GM18909 (cell line): Measurements from ENCODE around the gene MAP3K8.

Experiments
- ATAC-seq: cut with Tn5 transposase; IDR thresholded peaks from one replicate; pipeline ENCODE4 v1.9.1; 2021; ENCODE audit warnings: mild to moderate bottlenecking; ENCODE audit not compliant: unreplicated experiment, poor library complexity

Gene MAP3K8

DNA sequence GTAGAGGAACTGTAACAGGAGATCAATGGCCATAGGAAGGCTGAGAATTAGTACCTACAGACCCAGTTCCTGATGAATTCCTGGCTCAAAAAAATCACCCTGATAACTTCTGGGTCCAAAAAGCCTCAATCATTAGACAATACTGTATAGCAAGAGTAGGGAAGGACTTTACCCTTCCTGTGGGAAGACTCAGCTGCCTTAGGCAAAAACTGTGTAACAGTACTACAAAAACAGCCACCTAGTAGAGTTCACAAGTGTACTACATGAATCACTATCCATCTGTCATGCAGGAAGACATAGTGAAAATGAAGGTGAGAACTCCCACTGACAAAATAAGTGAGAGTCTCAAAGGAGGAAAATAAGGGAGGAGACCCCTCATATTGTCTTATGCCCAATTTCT is 47.6 kb downstream of the MAP3K8 start:
- no peak for ATAC-seq

- no peak for ATAC-seq
Observed at GRCh38 chr10:30488316-30488715, 54.3 kb downstream of the MAP3K8 start.

GRCh38 chr10:30489346-30489745 is 55.4 kb downstream of the MAP3K8 start:
- no peak for ATAC-seq

DNA sequence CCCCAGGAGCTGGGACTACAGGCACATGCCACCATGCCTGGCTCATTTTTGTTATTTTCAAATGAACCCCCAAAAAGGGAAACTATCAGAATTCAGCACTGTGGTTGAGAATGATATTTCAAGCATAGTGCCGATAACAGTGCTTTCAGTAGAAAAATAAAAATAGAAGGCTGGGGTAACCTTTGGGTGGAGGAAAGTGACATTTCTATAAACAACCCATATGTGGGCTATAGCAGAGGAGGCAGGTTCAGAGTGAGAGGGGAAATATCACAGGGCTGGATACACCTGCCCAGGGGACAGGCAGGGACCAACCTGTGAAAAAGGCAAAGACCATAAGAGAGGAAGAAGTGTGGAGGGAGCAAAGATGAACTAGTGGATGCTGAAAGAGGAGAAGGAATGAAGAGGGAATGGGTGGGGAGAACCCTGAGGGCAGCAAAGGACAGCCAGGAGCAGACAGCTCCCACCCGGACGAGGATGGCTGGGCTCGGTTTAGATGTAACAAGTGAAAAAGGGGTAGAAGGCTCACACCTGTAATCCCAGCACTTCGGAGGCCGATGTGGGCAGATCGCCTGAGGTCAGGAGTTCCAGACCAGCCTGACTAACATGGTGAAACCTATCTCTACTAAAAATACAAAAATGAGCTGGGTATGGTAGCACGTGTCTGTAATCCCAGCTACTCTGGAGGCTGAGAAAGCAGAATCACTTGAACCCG is 56.5 kb downstream of the MAP3K8 start:
- ATAC-seq: no peak

- no peak for ATAC-seq
Observed at GRCh38 chr10:30491204-30491915, 57.4 kb downstream of the MAP3K8 start.

GRCh38 chr10:30491916-30492515 is 58.0 kb downstream of the MAP3K8 start:
- ATAC-seq: no peak

DNA sequence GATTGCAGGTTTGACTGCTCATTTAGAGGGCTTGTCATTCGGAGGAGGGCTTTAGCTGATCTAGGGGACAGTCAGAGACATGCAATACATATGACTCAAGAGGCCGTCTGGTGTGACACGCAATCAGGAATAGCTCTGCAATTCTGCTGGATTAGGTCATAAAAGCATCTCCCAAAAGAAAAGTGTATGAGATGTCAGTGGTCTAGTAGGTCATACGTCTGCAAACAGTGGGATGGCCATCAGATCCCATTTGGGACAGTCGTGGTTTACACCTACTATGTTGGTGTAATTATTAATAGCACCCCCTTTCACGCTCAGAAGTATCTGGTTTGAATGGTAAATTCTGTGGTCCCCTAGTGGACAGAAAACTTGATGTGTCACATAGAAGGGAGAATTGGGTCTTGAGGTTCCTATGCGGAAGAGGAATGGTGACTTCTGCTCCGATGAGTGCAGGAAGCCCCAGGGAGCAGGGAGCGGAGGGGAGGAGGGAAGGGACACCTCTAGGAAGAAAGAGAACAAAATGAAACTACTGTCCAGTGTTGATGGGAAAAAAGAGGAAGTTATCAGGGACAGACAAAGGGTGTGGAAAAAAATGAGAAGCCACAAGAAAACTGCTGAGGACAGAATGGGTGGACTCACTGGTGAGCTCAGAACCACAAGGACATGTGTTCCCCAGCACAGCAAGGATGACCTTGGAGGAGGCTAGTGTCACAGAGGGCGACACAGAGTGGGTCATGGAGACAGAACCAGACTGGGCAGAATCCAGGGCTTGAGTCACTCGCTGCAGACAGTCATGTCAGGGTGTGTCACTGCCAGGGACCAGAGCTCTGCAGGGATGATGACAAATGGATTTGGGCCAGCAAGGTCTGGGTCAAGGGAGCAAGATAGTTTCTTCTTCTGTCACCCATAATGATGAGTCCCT is 59.9 kb downstream of the MAP3K8 start:
- peak; percentile 55 for ATAC-seq

DNA sequence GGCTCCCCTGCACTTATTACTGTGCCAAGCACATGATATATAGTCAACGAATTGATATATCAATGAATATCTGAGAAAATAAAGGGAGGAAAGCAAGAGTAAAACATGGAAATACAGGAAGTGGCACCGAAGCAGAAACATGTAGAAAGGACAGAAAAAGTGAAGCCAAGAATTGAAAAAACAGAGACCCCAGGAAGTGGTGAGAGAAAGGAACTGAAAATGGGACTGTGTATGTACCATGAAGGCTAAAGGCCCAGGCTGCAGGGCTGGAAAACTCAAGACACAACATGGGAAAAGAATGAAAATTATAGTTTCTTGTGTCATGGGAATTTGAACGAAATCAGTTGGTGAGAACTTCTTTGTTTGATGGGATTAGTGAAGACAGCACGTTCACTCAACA is 60.6 kb downstream of the MAP3K8 start:
- no peak for ATAC-seq

- no peak for ATAC-seq
Observed at GRCh38 chr10:30495687-30496086, 61.7 kb downstream of the MAP3K8 start.

DNA sequence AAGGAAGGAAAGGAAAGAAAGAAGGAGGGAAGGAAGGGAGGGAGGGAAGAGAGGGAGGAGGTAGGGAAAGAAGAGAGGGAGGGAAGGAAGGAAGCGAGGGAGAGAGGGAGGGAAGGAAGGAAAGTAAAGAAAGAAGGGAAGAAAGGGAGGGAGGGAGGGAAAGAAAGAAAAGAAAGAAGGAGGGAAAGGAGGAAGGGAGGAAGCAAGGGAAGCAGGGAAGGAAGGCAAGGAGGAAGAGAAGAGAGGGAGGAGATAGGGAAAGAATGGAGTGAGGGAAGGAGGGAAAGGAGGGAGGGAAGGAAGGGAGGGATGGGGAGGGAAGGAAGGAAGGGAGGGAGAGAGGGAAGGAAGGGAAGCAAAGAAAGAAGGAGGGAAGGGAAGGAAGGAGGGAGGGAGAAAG is 65.8 kb downstream of the MAP3K8 start:
- ATAC-seq: no peak

DNA sequence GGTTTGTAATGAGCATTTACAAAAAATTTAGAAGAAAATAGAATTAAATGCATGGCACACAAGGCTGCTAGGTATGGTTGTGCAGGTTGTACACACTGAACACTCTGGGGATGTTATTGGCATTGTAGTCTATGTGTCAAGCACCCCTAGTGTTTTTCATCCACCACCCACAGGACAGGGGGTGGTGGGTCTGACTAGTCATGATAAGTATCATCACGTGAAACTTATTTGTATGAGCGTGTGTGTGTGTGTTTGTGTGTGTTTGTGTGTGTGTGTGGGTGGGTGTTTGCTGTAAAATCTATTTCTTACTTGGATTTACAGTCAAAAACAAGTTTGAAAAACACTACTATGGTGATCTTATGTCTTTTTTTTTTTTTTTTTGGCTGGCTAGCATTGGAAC is 66.5 kb downstream of the MAP3K8 start:
- ATAC-seq: no peak

DNA sequence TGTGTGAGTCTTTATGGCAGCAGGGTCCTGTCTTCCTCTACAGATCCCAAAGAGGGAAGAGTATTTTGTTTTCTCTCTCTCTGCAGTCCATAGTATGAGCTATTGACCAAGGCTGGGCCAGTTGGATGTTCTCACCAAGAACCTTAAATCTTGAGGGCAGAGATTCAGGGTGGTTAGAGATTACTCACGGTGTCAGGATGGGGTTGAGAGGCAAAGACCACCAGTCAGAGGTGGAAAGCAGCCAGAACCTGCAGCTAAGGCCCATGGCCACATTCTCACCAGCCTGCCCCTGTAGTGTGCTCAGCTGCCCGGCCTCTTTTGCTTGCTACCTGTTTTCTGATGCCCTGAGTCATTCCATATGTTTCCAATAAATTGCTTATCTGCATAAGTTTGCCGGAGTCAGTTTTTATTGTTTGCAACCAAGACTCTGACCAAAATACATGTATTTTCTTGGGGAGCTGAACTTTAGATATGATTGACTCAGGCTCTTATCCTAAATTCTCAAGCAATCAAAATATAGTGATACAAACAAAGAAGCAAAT is 67.0 kb downstream of the MAP3K8 start:
- no peak for ATAC-seq

DNA sequence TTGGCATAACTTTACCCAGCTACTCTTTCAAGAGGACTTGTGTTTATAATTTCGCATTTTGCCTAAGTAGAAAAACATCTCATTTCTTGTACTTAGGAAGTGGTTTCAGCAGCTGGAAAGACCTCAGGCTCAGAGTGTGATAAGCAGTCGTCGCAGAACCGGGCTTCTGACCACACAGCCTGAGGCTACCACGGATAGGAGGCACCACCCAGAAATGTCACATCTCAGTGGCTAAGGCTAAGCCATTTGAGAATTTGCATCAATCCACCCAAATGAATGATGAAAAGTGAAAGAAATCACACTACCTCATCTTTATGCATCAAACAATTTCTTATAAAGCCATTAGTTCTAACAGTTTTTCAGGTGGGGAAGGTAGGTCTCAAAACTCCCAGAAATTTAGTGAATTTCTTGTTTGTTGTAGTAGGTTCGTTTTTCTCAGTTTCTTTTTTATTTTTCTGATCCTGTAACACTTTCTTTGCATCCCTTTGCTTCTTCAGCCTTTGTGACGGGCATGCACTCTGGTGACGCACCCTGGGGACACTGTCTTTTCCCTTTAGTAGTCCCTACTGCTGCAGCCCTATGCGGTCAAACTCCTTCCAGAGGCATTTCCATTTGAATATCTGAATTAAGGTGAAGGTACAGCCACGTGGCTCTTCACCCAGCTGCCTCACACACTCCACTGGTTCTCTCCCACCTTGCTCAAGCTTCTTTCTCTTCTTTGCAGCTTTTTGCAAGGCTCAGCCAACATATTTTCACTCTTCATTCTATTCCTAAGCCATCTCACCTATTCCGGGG is 68.5 kb downstream of the MAP3K8 start:
- ATAC-seq: peak; percentile 77

GRCh38 chr10:30503700-30504266 is 69.8 kb downstream of the MAP3K8 start:
- no peak for ATAC-seq

- ATAC-seq: no peak
Observed at GRCh38 chr10:30505543-30506298, 71.7 kb downstream of the MAP3K8 start.

DNA sequence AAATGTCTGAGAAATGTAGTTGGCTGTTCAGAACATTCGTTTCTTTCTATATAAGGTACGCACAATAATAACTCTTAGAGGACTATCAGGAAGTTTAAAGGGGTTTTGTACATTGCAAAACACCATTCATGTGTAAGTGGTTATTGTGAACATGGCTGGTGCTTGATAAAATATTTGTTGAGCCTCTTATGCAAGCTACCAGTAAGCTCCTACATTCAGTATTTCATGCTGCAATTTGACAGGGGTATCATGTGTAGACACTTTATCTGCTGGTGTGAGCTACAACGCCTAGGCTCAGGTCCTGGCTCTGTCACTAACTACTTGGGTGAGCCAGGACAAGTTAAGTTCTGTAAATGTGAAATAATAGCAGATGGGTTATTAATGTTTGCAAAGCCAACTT is 75.5 kb downstream of the MAP3K8 start:
- ATAC-seq: no peak

GRCh38 chr10:30510184-30510931 is 76.4 kb downstream of the MAP3K8 start:
- ATAC-seq: peak; percentile 86
